ENCODE measurements around the gene GPD2.
A peak's percentile ranks its signal among the peaks of the same experiment; 100 is the strongest.

GPD2 gene

DNA sequence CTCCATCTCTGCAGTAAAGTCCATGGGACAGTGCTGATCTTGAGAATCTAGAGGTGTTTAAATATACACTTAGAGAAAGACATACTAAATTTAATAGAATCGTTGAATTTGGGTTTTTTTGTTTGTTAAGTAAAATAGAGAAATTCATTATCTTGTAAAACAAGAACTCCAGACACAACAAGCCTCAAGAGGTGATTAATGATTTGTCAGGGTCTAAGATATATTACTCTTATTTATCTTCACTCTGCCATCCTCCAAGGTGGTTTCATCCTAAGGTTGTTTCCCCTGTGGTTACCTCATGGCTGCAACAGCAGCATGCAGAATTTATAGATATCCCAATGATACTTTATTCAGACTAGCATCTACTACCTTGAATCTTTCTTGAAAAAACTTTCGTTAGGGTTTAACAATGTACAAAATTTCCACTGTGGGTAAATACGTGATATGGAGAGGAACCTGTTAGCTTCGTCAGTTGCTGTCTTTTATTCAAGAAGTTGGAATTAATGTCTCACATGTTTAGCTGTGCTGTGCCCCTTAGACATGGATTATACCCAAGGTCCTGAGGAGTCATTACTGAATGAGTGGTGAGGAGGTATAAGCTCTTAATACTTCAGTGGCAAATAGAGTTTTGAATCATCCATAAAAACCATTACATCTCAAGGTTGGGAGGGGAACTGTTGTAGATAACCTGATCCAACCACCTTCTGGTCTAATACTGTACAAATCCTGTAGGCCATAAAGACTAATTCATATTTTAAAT, 128.0 kb downstream of the GPD2 start:
- Histone ChIP-seq H3K56ac (ENCODE audit: low read length) (no peak overlapping the region), H3K4me2 (ENCODE audit: low read length) (no peak overlapping the region), H4K8ac (ENCODE audit: low read depth, low read length) (no peak overlapping the region), H2BK120ac (ENCODE audit: low read depth, low read length) (no peak overlapping the region), H4K5ac (ENCODE audit: low read length) (no peak overlapping the region), H3K18ac (ENCODE audit: low read length) (peak overlapping the region; percentile 75), H3K4me3 (ENCODE audit: low read length) (no peak overlapping the region), H2AK5ac (ENCODE audit: low read length) (no peak overlapping the region), H3K23ac (ENCODE audit: low read length) (no peak overlapping the region), H3K79me1 (ENCODE audit: low read length) (no peaks in the 10 kb centered on the region), H3K27me3 (ENCODE audit: insufficient read depth, low read length, poor library complexity) (no peaks in the 10 kb centered on the region), H3K27ac (ENCODE audit: low read depth, low read length) (no peak overlapping the region), H3K4me1 (ENCODE audit: control insufficient read depth, low read depth, low read length) (no peaks in the 10 kb centered on the region), H3K9ac (ENCODE audit: low read length) (no peak overlapping the region), H3K79me2 (ENCODE audit: control insufficient read depth, insufficient read depth, low read length) (no peaks in the 10 kb centered on the region), H2BK15ac (replicated peaks; ENCODE audit: low read depth) (no peak overlapping the region), H2BK5ac (ENCODE audit: low read length) (no peak overlapping the region), H3K36me3 (ENCODE audit: control insufficient read depth, insufficient read depth, low read length) (no peaks in the 10 kb centered on the region), H3K4ac (ENCODE audit: low read depth, low read length) (no peak overlapping the region)
- WGBS (ENCODE audit: extremely low coverage, insufficient coverage, low lambda C conversion rate): 88% methylated on average over 1 of the region's 4 CpGs
- no peak for DNase-seq

DNA sequence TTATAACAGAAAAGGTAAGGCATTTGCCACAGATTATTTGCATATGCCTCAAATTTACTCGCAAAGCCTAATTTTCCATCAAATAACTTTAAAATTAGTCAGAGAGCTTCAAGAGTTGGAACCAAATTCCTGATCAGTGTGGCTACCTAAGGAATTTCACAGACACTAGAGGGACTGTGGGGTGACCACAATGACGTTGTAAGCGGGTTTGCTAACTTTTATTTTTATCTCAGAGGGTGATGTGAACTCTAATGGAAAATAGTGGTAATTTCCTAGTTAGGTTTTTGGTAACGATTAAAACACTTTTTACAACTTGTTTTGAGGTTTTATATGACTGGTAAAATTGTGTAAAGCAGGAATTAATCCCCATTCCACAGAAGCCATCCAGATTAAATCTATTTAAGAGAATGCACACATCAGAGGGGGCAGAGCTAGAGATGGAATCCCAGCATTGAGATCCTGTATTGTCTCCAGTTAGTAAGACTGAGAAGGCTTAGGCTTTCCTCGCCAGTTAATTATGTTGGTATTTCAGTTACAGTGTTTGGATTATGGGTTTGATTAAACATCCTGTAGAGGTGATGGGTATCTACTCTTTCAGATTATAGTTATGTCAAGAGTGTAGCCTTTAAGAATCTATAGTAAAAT, 129.0 kb downstream of the GPD2 start:
- no peak overlapping the region for H3K23ac ChIP-seq (ENCODE audit: low read length)

DNA sequence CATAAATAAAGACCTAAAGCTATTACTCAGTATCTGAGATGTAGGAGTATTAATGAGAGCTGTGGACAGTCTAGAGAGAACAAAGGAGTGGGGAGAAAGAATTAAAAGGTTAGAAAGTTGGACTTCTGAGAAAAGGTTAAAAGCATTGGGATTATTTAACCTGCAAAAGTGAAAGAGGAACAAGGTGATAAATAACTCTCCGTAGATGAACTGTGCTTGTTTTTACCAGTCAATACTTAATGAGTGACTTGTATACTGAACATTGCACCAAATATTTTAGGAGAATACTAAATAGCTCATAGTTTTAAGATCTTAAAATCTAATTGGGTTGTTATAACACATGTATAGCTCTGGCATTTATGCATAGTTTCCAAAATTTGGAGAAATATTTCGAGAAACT, 137.5 kb downstream of the GPD2 start:
- no CpG with 5 or more reads among the region's 2 CpGs for WGBS (ENCODE audit: extremely low coverage, insufficient coverage, low lambda C conversion rate)
- no peak for DNase-seq
- no peak overlapping the region for H4K8ac ChIP-seq (ENCODE audit: low read depth, low read length)
- H3K27ac ChIP-seq (ENCODE audit: low read depth, low read length): no peak overlapping the region
- no peak overlapping the region for H3K56ac ChIP-seq (ENCODE audit: low read length)
- no peak overlapping the region for H2BK120ac ChIP-seq (ENCODE audit: low read depth, low read length)
- H3K27me3 ChIP-seq (ENCODE audit: insufficient read depth, low read length, poor library complexity): no peaks in the 10 kb centered on the region
- no peak overlapping the region for H3K18ac ChIP-seq (ENCODE audit: low read length)
- no peaks in the 10 kb centered on the region for H3K79me1 ChIP-seq (ENCODE audit: low read length)
- H4K5ac ChIP-seq (ENCODE audit: low read length): no peak overlapping the region
- no peak overlapping the region for H3K4ac ChIP-seq (ENCODE audit: low read depth, low read length)
- H2BK5ac ChIP-seq (ENCODE audit: low read length): no peak overlapping the region
- H3K23ac ChIP-seq (ENCODE audit: low read length): no peak overlapping the region
- no peaks in the 10 kb centered on the region for H3K36me3 ChIP-seq (ENCODE audit: control insufficient read depth, insufficient read depth, low read length)
- H2BK15ac ChIP-seq (replicated peaks; ENCODE audit: low read depth): no peak overlapping the region
- H2AK5ac ChIP-seq (ENCODE audit: low read length): no peak overlapping the region
- H3K4me2 ChIP-seq (ENCODE audit: low read length): no peak overlapping the region
- H3K4me3 ChIP-seq (ENCODE audit: low read length): no peak overlapping the region
- no peaks in the 10 kb centered on the region for H3K4me1 ChIP-seq (ENCODE audit: control insufficient read depth, low read depth, low read length)
- H3K79me2 ChIP-seq (ENCODE audit: control insufficient read depth, insufficient read depth, low read length): no peaks in the 10 kb centered on the region
- no peak overlapping the region for H3K9ac ChIP-seq (ENCODE audit: low read length)

More for the DNA sequence above, 129.0 kb downstream of the GPD2 start:
- Histone ChIP-seq H3K27me3 (ENCODE audit: insufficient read depth, low read length, poor library complexity) (no peaks in the 10 kb centered on the region), H2AK5ac (ENCODE audit: low read length) (no peak overlapping the region), H3K9ac (ENCODE audit: low read length) (no peak overlapping the region), H4K5ac (ENCODE audit: low read length) (no peak overlapping the region), H3K4me3 (ENCODE audit: low read length) (no peak overlapping the region), H3K79me2 (ENCODE audit: control insufficient read depth, insufficient read depth, low read length) (no peaks in the 10 kb centered on the region), H3K4ac (ENCODE audit: low read depth, low read length) (no peak overlapping the region), H3K36me3 (ENCODE audit: control insufficient read depth, insufficient read depth, low read length) (no peaks in the 10 kb centered on the region), H3K56ac (ENCODE audit: low read length) (no peak overlapping the region), H2BK15ac (replicated peaks; ENCODE audit: low read depth) (no peak overlapping the region), H3K4me2 (ENCODE audit: low read length) (no peak overlapping the region), H3K4me1 (ENCODE audit: control insufficient read depth, low read depth, low read length) (no peaks in the 10 kb centered on the region), H3K18ac (ENCODE audit: low read length) (no peak overlapping the region), H2BK5ac (ENCODE audit: low read length) (no peak overlapping the region), H2BK120ac (ENCODE audit: low read depth, low read length) (no peak overlapping the region), H3K79me1 (ENCODE audit: low read length) (no peaks in the 10 kb centered on the region), H4K8ac (ENCODE audit: low read depth, low read length) (no peak overlapping the region), H3K27ac (ENCODE audit: low read depth, low read length) (no peak overlapping the region)
- WGBS (ENCODE audit: extremely low coverage, insufficient coverage, low lambda C conversion rate): no CpG with 5 or more reads among the region's 5 CpGs
- peak; percentile 85 for DNase-seq

DNA sequence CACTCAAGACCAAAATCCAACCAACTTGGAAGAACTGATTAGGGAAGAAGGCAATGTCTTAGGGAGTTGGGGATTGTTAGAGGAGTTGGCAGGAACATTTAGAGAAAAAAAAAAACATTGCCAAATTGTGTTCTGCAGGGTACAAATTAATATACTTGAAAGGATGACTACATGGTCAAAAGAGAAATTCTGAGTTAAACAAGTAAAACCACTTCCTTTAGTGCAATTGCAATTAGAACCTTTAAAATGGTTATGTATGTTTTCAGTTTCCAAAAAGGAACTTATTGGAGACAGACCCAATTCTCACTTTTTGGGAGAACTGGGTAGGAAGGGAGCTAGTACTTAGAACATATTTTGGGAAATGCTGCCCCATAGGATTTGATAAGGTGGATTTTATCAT, 137.9 kb downstream of the GPD2 start:
- no peak overlapping the region for H3K23ac ChIP-seq (ENCODE audit: low read length)
- H3K27ac ChIP-seq (ENCODE audit: low read depth, low read length): no peak overlapping the region
- H2BK120ac ChIP-seq (ENCODE audit: low read depth, low read length): no peak overlapping the region
- no peak overlapping the region for H3K4me2 ChIP-seq (ENCODE audit: low read length)
- no peak overlapping the region for H3K56ac ChIP-seq (ENCODE audit: low read length)
- no peak overlapping the region for H4K5ac ChIP-seq (ENCODE audit: low read length)
- no peak for DNase-seq
- no peak overlapping the region for H3K9ac ChIP-seq (ENCODE audit: low read length)
- H2AK5ac ChIP-seq (ENCODE audit: low read length): no peak overlapping the region
- H2BK5ac ChIP-seq (ENCODE audit: low read length): no peak overlapping the region
- no peaks in the 10 kb centered on the region for H3K36me3 ChIP-seq (ENCODE audit: control insufficient read depth, insufficient read depth, low read length)
- no peak overlapping the region for H4K8ac ChIP-seq (ENCODE audit: low read depth, low read length)
- H3K18ac ChIP-seq (ENCODE audit: low read length): no peak overlapping the region
- H3K4ac ChIP-seq (ENCODE audit: low read depth, low read length): no peak overlapping the region
- no peak overlapping the region for H2BK15ac ChIP-seq (replicated peaks; ENCODE audit: low read depth)
- no peaks in the 10 kb centered on the region for H3K27me3 ChIP-seq (ENCODE audit: insufficient read depth, low read length, poor library complexity)
- no peaks in the 10 kb centered on the region for H3K4me1 ChIP-seq (ENCODE audit: control insufficient read depth, low read depth, low read length)
- H3K79me2 ChIP-seq (ENCODE audit: control insufficient read depth, insufficient read depth, low read length): no peaks in the 10 kb centered on the region
- H3K4me3 ChIP-seq (ENCODE audit: low read length): no peak overlapping the region
- H3K79me1 ChIP-seq (ENCODE audit: low read length): no peaks in the 10 kb centered on the region

DNA sequence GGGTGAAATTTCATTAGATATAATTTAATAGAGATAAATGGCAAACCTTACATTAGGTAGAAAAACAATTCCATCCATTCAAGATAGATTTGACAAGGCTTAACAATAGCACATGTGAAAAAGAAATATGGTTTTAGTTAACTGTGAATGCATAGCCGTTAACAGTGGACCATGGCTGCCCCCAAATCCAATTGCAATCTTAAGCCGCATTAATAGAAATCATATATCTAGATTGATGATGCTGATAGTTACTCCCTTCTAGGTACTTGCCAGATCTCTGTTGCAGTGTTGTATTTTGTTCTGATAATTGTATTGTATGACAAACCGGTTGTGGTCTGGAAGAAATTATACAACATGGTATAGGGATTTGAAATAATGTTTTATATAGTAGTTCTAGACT, 139.8 kb downstream of the GPD2 start:
- no peaks in the 10 kb centered on the region for H3K27me3 ChIP-seq (ENCODE audit: insufficient read depth, low read length, poor library complexity)
- no peaks in the 10 kb centered on the region for H3K4me1 ChIP-seq (ENCODE audit: control insufficient read depth, low read depth, low read length)
- no peaks in the 10 kb centered on the region for H3K36me3 ChIP-seq (ENCODE audit: control insufficient read depth, insufficient read depth, low read length)
- H4K8ac ChIP-seq (ENCODE audit: low read depth, low read length): no peak overlapping the region
- no peak overlapping the region for H3K18ac ChIP-seq (ENCODE audit: low read length)
- DNase-seq: no peak
- H2BK15ac ChIP-seq (replicated peaks; ENCODE audit: low read depth): no peak overlapping the region
- H2AK5ac ChIP-seq (ENCODE audit: low read length): no peak overlapping the region
- H3K27ac ChIP-seq (ENCODE audit: low read depth, low read length): no peak overlapping the region
- WGBS (ENCODE audit: extremely low coverage, insufficient coverage, low lambda C conversion rate): 100% methylated on average over 1 of the region's 3 CpGs
- H3K79me1 ChIP-seq (ENCODE audit: low read length): no peaks in the 10 kb centered on the region
- no peaks in the 10 kb centered on the region for H3K79me2 ChIP-seq (ENCODE audit: control insufficient read depth, insufficient read depth, low read length)
- no peak overlapping the region for H3K4me2 ChIP-seq (ENCODE audit: low read length)
- no peak overlapping the region for H3K23ac ChIP-seq (ENCODE audit: low read length)
- H3K56ac ChIP-seq (ENCODE audit: low read length): no peak overlapping the region
- no peak overlapping the region for H3K4me3 ChIP-seq (ENCODE audit: low read length)
- H3K4ac ChIP-seq (ENCODE audit: low read depth, low read length): no peak overlapping the region
- H3K9ac ChIP-seq (ENCODE audit: low read length): no peak overlapping the region
- H2BK120ac ChIP-seq (ENCODE audit: low read depth, low read length): no peak overlapping the region
- no peak overlapping the region for H2BK5ac ChIP-seq (ENCODE audit: low read length)
- H4K5ac ChIP-seq (ENCODE audit: low read length): no peak overlapping the region

DNA sequence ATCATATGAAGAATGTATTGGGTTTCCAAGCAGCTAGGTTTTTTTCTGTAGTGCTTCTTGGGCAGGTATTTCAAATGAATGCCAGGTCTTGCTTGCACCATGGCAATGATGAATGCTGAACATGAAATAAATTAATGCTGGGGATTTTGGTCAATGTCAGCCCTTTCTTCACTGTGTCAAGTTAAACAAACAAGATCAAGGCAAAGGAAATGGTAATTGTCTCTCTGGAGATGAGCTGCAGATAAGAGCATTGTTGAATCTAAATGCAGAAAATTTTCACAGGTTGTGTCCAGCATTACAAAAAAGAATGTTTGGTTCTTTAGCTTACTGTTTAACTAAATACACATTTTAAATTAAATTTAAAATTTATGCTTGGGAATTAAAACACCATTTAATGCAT, 144.3 kb downstream of the GPD2 start:
- Histone ChIP-seq H3K4ac (ENCODE audit: low read depth, low read length) (no peak overlapping the region), H3K79me2 (ENCODE audit: control insufficient read depth, insufficient read depth, low read length) (no peaks in the 10 kb centered on the region), H2BK120ac (ENCODE audit: low read depth, low read length) (no peak overlapping the region), H3K4me2 (ENCODE audit: low read length) (no peak overlapping the region), H3K27me3 (ENCODE audit: insufficient read depth, low read length, poor library complexity) (no peaks in the 10 kb centered on the region), H3K79me1 (ENCODE audit: low read length) (no peaks in the 10 kb centered on the region), H3K36me3 (ENCODE audit: control insufficient read depth, insufficient read depth, low read length) (no peaks in the 10 kb centered on the region), H3K23ac (ENCODE audit: low read length) (no peak overlapping the region), H3K56ac (ENCODE audit: low read length) (no peak overlapping the region), H4K8ac (ENCODE audit: low read depth, low read length) (no peak overlapping the region), H4K5ac (ENCODE audit: low read length) (no peak overlapping the region), H3K18ac (ENCODE audit: low read length) (no peak overlapping the region), H3K4me1 (ENCODE audit: control insufficient read depth, low read depth, low read length) (no peaks in the 10 kb centered on the region), H3K4me3 (ENCODE audit: low read length) (no peak overlapping the region), H3K9ac (ENCODE audit: low read length) (no peak overlapping the region), H2AK5ac (ENCODE audit: low read length) (no peak overlapping the region), H3K27ac (ENCODE audit: low read depth, low read length) (no peak overlapping the region), H2BK5ac (ENCODE audit: low read length) (no peak overlapping the region), H2BK15ac (replicated peaks; ENCODE audit: low read depth) (no peak overlapping the region)
- peak; percentile 50 for DNase-seq
